ENCODE measurements around the gene BOLA2B. TPM values are rescaled to one million over a fixed set of nuclear protein-coding genes. Genes with fewer than 3 reads are reported as not detected.

BOLA2B gene
- polyA plus RNA-seq, 3 donors = 105 to 170 (median 160) TPM

DNA sequence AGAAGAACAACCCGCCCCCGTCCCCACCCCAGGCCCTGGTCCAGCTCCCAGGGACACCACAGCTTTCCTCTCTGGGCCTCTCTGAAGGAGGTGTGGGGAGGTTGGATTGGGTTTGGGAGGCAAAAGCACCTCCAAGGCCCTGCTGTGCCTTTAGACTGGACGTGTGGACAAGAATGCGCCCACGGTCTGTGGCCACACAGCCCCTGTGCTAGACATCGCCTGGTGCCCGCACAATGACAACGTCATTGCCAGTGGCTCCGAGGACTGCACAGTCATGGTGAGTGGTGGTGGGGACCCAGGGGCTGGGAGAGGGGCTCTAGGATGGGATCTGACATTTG, 7.1 kb downstream of the BOLA2B start:
- H3K27me3 Mint-ChIP-seq (ENCODE audit: low read depth in 3 of 3) = peaks cover 0 to 3% (median 0%) of the 10 kb centered on the region in 3 donors
- no peak for DNase-seq
- intact Hi-C loops (cut with micrococcal nuclease) = no loop called here
- no peaks in the 10 kb centered on the region for H3K9me3 ChIP-seq (replicated peaks in 1 of 2; ENCODE audit: control insufficient read depth in 1 of 2, insufficient read depth in 1 of 2, low read length in 2 of 2)
- H3K27ac ChIP-seq (ENCODE audit: low read depth in 1 of 2, low read length in 2 of 2) = peak overlapping the region; percentile 62 to 70
- H3K4me1 ChIP-seq (ENCODE audit: control insufficient read depth in 1 of 2, insufficient read depth in 2 of 2, low read length in 2 of 2) = peaks cover 45 to 48% of the 10 kb centered on the region in 2 donors
- peaks cover 47% of the 10 kb centered on the region for H4K20me1 ChIP-seq (ENCODE audit: insufficient read depth, low read length)
- TF ChIP-seq, protein P1, sequence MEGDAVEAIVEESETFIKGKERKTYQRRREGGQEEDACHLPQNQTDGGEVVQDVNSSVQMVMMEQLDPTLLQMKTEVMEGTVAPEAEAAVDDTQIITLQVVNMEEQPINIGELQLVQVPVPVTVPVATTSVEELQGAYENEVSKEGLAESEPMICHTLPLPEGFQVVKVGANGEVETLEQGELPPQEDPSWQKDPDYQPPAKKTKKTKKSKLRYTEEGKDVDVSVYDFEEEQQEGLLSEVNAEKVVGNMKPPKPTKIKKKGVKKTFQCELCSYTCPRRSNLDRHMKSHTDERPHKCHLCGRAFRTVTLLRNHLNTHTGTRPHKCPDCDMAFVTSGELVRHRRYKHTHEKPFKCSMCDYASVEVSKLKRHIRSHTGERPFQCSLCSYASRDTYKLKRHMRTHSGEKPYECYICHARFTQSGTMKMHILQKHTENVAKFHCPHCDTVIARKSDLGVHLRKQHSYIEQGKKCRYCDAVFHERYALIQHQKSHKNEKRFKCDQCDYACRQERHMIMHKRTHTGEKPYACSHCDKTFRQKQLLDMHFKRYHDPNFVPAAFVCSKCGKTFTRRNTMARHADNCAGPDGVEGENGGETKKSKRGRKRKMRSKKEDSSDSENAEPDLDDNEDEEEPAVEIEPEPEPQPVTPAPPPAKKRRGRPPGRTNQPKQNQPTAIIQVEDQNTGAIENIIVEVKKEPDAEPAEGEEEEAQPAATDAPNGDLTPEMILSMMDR (IDR thresholded peaks at IDR 0.05) = no peak
- no peaks in the 10 kb centered on the region for H3K9me3 Mint-ChIP-seq
- peak overlapping the region; percentile 96 for H3K4me2 ChIP-seq (replicated peaks; ENCODE audit: extremely low read depth, low read length, poor library complexity, severe bottlenecking)
- H3K36me3 Mint-ChIP-seq = peaks cover 19 to 34% of the 10 kb centered on the region in 2 donors
- WGBS (ENCODE audit: insufficient coverage) = 10% methylated on average over 7 of the region's 9 CpGs
- peaks cover 57% of the 10 kb centered on the region for H3K79me2 ChIP-seq (ENCODE audit: insufficient read depth, low read length)
- H3K4me3 Mint-ChIP-seq = peak overlapping the region; percentile 97 to 99
- H2AFZ ChIP-seq (ENCODE audit: insufficient read depth, low read depth, low read length, poor library complexity, severe bottlenecking) = no peak overlapping the region
- H3K36me3 ChIP-seq (replicated peaks in 1 of 2; ENCODE audit: control insufficient read depth in 1 of 2, insufficient read depth in 2 of 2, low read length in 2 of 2) = peaks cover 22 to 29% of the 10 kb centered on the region in 2 donors
- H3K27me3 ChIP-seq (ENCODE audit: control insufficient read depth in 2 of 2, insufficient read depth in 2 of 2, low read length in 2 of 2) = no peaks in the 10 kb centered on the region
- peak overlapping the region; percentile 70 to 97 (median 88) for H3K4me3 ChIP-seq (replicated peaks in 1 of 3; ENCODE audit: low read depth in 2 of 3, low read length in 3 of 3)
- peaks cover 35% of the 10 kb centered on the region for H3K4me1 Mint-ChIP-seq
- H3K27ac Mint-ChIP-seq = peak overlapping the region; percentile 85 to 95 (median 90)
- H3K9ac ChIP-seq (ENCODE audit: insufficient read depth, low read length, poor library complexity, severe bottlenecking) = peak overlapping the region; percentile 74

DNA sequence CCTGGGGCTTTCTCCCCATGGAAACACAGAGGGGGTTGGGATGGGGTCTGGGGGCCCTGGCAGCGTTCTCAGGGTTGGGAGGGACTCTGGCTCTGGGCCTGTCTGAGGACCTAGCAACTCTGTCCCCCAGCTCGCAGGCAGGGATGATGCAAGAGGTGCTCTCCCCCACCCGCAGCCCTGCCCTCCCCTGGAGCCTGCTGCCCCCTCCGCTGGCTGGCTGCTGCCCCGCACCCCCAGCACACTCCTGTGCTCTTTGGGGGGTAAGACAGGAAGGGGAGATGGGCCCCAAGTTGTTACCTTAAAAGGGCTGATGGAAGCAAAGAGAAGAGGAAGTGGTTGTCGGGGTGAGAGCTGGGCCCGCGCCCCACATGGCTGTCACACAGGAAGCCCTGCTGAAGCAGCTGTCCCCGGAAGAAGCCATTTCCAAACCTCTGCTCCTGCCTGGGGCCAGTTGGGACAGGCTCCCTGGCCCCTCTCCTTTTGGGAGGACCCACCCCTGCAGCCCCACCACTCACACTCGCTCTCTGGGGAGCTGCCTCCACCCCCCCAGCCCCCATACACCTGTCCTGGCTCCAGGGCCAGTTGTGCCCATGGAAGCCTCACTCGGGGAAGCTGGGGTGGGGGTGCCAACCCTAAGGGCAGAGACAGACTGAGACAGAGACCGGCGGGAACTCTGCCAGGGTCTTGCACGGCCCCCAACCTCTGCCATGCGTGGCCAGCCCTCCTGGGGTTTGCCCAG, 7.6 kb downstream of the BOLA2B start:
- Mint-ChIP-seq H3K36me3 (peaks cover 19 to 34% of the 10 kb centered on the region in 2 donors), H3K27me3 (ENCODE audit: low read depth in 3 of 3) (peaks cover 0 to 4% (median under 1%) of the 10 kb centered on the region in 3 donors), H3K4me1 (peaks cover 35% of the 10 kb centered on the region), H3K4me3 (peak overlapping the region; percentile 97 to 99), H3K27ac (peak overlapping the region; percentile 85 to 95 (median 90)), H3K9me3 (no peaks in the 10 kb centered on the region)
- peaks cover 57% of the 10 kb centered on the region for H3K79me2 ChIP-seq (ENCODE audit: insufficient read depth, low read length)
- H3K36me3 ChIP-seq (replicated peaks in 1 of 2; ENCODE audit: control insufficient read depth in 1 of 2, insufficient read depth in 2 of 2, low read length in 2 of 2) = peaks cover 22 to 29% of the 10 kb centered on the region in 2 donors
- peaks cover 47% of the 10 kb centered on the region for H4K20me1 ChIP-seq (ENCODE audit: insufficient read depth, low read length)
- H3K4me2 ChIP-seq (replicated peaks; ENCODE audit: extremely low read depth, low read length, poor library complexity, severe bottlenecking) = peak overlapping the region; percentile 96
- peak overlapping the region; percentile 74 for H3K9ac ChIP-seq (ENCODE audit: insufficient read depth, low read length, poor library complexity, severe bottlenecking)
- peak overlapping the region; percentile 70 to 97 (median 88) for H3K4me3 ChIP-seq (replicated peaks in 1 of 3; ENCODE audit: low read depth in 2 of 3, low read length in 3 of 3)
- H3K4me1 ChIP-seq (ENCODE audit: control insufficient read depth in 1 of 2, insufficient read depth in 2 of 2, low read length in 2 of 2) = peaks cover 45 to 48% of the 10 kb centered on the region in 2 donors
- H3K27ac ChIP-seq (ENCODE audit: low read depth in 1 of 2, low read length in 2 of 2) = peak overlapping the region; percentile 62 to 70
- DNase-seq = peak; percentile 76 to 88 (median 84)
- 0% methylated on average over 6 of the region's 15 CpGs for WGBS (ENCODE audit: insufficient coverage)
- H3K27me3 ChIP-seq (ENCODE audit: control insufficient read depth in 2 of 2, insufficient read depth in 2 of 2, low read length in 2 of 2) = no peaks in the 10 kb centered on the region
- TF ChIP-seq, protein P1 (IDR thresholded peaks at IDR 0.05) = no peak
- no peaks in the 10 kb centered on the region for H3K9me3 ChIP-seq (replicated peaks in 1 of 2; ENCODE audit: control insufficient read depth in 1 of 2, insufficient read depth in 1 of 2, low read length in 2 of 2)
- H2AFZ ChIP-seq (ENCODE audit: insufficient read depth, low read depth, low read length, poor library complexity, severe bottlenecking) = peak overlapping the region; percentile 43
- intact Hi-C loops (cut with micrococcal nuclease) = no loop called here
